Activated CD8-positive, alpha-beta memory T cell treated with anti-CD3 and anti-CD28 coated beads for 48 hours (primary cell): ENCODE data around the gene TTYH3.
"Not testable (repeated sequence)": the region's sequence is repeated elsewhere in the genome, so short reads cannot be mapped to it uniquely, and the experiment has no call there.

ENCODE experiments used
- DNase-seq, 3 experiments: peaks; one replicate each; pipeline ENCODE4 v3.0.0-alpha.2; 2020; ENCODE audit warnings: low read depth in 2 of 3, low spot score in 2 of 3

Gene TTYH3

GRCh38 chr7:2631946-2632732, at the start of gene TTYH3:
Gene TTYH3, plus strand, starts transcription at chr7:2631986. Its CDS starts 170 bp downstream, at chr7:2632156.
- peak in 1 of 3 experiments; percentile 34 for DNase-seq

GRCh38 chr7:2582006-2582735, 49.6 kb upstream of the TTYH3 start:
- no peak for DNase-seq

GRCh38 chr7:2583798-2584580, 47.8 kb upstream of the TTYH3 start:
- no peak for DNase-seq

- no peak for DNase-seq
Observed at GRCh38 chr7:2585446-2585845, 46.3 kb upstream of the TTYH3 start.

GRCh38 chr7:2586326-2587020, 45.3 kb upstream of the TTYH3 start:
- DNase-seq: no peak

- DNase-seq: no peak
Observed at GRCh38 chr7:2587134-2587533, 44.7 kb upstream of the TTYH3 start.

GRCh38 chr7:2587778-2588177, 44.0 kb upstream of the TTYH3 start:
- no peak for DNase-seq

GRCh38 chr7:2589341-2589740, 42.4 kb upstream of the TTYH3 start:
- DNase-seq: no peak

GRCh38 chr7:2589941-2590340, 41.8 kb upstream of the TTYH3 start:
- DNase-seq: not testable (repeated sequence)

- DNase-seq: no peak
Observed at GRCh38 chr7:2592375-2592865, 39.4 kb upstream of the TTYH3 start.

GRCh38 chr7:2593036-2593727, 38.6 kb upstream of the TTYH3 start:
- DNase-seq: no peak

GRCh38 chr7:2594599-2594998, 37.2 kb upstream of the TTYH3 start:
- no peak for DNase-seq

- DNase-seq: no peak
Observed at GRCh38 chr7:2595258-2595860, 36.4 kb upstream of the TTYH3 start.

GRCh38 chr7:2596464-2597272, 35.1 kb upstream of the TTYH3 start:
- no peak for DNase-seq

GRCh38 chr7:2597273-2597640, 34.5 kb upstream of the TTYH3 start:
- no peak for DNase-seq

- no peak for DNase-seq
Observed at GRCh38 chr7:2598154-2598823, 33.5 kb upstream of the TTYH3 start.

- DNase-seq: no peak
Observed at GRCh38 chr7:2601065-2601464, 30.7 kb upstream of the TTYH3 start.

GRCh38 chr7:2601907-2602306, 29.9 kb upstream of the TTYH3 start:
- DNase-seq: no peak
